Loucy (cell line): ENCODE measurements around the gene NCKAP5.

Experiments used
- H2AFZ ChIP-seq: fragments of 200-600 bp; sonication (generic); 2 replicates; pipeline ENCODE4 v1.6.0; 2016; ENCODE audit warnings: antibody characterized with exemption, mild to moderate bottlenecking, low read length, moderate library complexity
- H3F3A ChIP-seq: fragments of 200-600 bp; 2 replicates; pipeline ENCODE4 v1.6.0; 2016; ENCODE audit warnings: antibody characterized with exemption, low read depth, mild to moderate bottlenecking
- H3K27me3 ChIP-seq: fragments of 200-600 bp; sonication (generic); 2 replicates; pipeline ENCODE4 v1.6.1; 2014; ENCODE audit warnings: low read length, mild to moderate bottlenecking; ENCODE audit not compliant: insufficient read depth, poor library complexity, severe bottlenecking
- H3K36me3 ChIP-seq: fragments of 200-600 bp; sonication (generic); 2 replicates; pipeline ENCODE4 v1.6.1; 2016; ENCODE audit warnings: low read length; ENCODE audit not compliant: insufficient read depth
- H3K4me1 ChIP-seq: fragments of 200-600 bp; sonication (generic); 2 replicates; pipeline ENCODE4 v1.5.1; 2014; ENCODE audit warnings: low read length, mild to moderate bottlenecking; ENCODE audit not compliant: insufficient read depth, poor library complexity, severe bottlenecking
- H3K4me2 ChIP-seq: fragments of 200-600 bp; sonication (generic); 2 replicates; pipeline ENCODE4 v1.6.0; 2014; ENCODE audit warnings: antibody characterized with exemption, low read length, low read depth, mild to moderate bottlenecking; ENCODE audit not compliant: poor library complexity, severe bottlenecking
- H3K4me3 ChIP-seq: fragments of 200-600 bp; sonication (generic); 2 replicates; pipeline ENCODE4 v1.5.1; 2014; ENCODE audit warnings: low read length, mild to moderate bottlenecking, mixed read lengths; ENCODE audit not compliant: poor library complexity, severe bottlenecking
- H3K79me2 ChIP-seq: fragments of 200-600 bp; sonication (generic); 2 replicates; pipeline ENCODE4 v1.6.1; 2014; ENCODE audit warnings: low read length; ENCODE audit not compliant: insufficient read depth
- H3K9ac ChIP-seq: fragments of 200-600 bp; sonication (generic); 2 replicates; pipeline ENCODE4 v1.6.0; 2014; ENCODE audit warnings: mild to moderate bottlenecking, low read depth, low read length, moderate library complexity; ENCODE audit not compliant: poor library complexity, severe bottlenecking
- H3K9me2 ChIP-seq: fragments of 200-600 bp; sonication (generic); replicated peaks from 2 replicates; pipeline ENCODE4 v1.6.1; 2016; ENCODE audit warnings: low read depth, low read length, mixed read lengths
- H3K9me3 ChIP-seq: fragments of 200-600 bp; sonication (generic); 2 replicates; pipeline ENCODE4 v1.6.1; 2014; ENCODE audit warnings: mild to moderate bottlenecking, antibody characterized with exemption, low read length, low read depth; ENCODE audit not compliant: insufficient read depth
- H4K20me1 ChIP-seq: fragments of 200-600 bp; sonication (generic); 2 replicates; pipeline ENCODE4 v1.6.0; 2014; ENCODE audit warnings: antibody characterized with exemption, low read length, mild to moderate bottlenecking; ENCODE audit not compliant: insufficient read depth, poor library complexity, severe bottlenecking
- CTCF ChIP-seq: fragments of 200-600 bp; sonication (generic); conservative IDR thresholded peaks from 2 replicates; pipeline ENCODE4 v1.5.1; 2014; ENCODE audit warnings: mild to moderate bottlenecking, antibody characterized with exemption, low read length
- EZH2phosphoT487 ChIP-seq: fragments of 200-600 bp; IDR thresholded peaks from 2 replicates; pipeline ENCODE4 v1.6.1; 2018; ENCODE audit warnings: antibody characterized with exemption, mild to moderate bottlenecking, moderate library complexity, borderline replicate concordance

Gene NCKAP5

GRCh38 chr2:133080822-133081221 lies 487.4 kb downstream of the NCKAP5 start:
- Histone ChIP-seq H3K36me3 (no peaks in the 10 kb centered on the region), H3K79me2 (no peaks in the 10 kb centered on the region), H3K4me3 (no peak overlapping the region), H3K9ac (no peak overlapping the region), H3K4me2 (no peak overlapping the region), H3K9me3 (no peaks in the 10 kb centered on the region), H2AFZ (no peak overlapping the region), H3F3A (no peaks in the 10 kb centered on the region), H3K9me2 (no peaks in the 10 kb centered on the region), H4K20me1 (no peaks in the 10 kb centered on the region), H3K4me1 (no peaks in the 10 kb centered on the region), H3K27me3 (no peaks in the 10 kb centered on the region)
- TF ChIP-seq CTCF, result no peak
- no peak for TF ChIP-seq EZH2phosphoT487

- Histone ChIP-seq H3K4me3 (no peak overlapping the region), H4K20me1 (no peaks in the 10 kb centered on the region), H3F3A (no peaks in the 10 kb centered on the region), H3K9ac (no peak overlapping the region), H3K79me2 (no peaks in the 10 kb centered on the region), H3K4me1 (no peaks in the 10 kb centered on the region), H2AFZ (no peak overlapping the region), H3K9me2 (no peaks in the 10 kb centered on the region), H3K27me3 (no peaks in the 10 kb centered on the region), H3K36me3 (no peaks in the 10 kb centered on the region), H3K4me2 (no peak overlapping the region), H3K9me3 (no peaks in the 10 kb centered on the region)
- no peak for TF ChIP-seq CTCF
- no peak for TF ChIP-seq EZH2phosphoT487
These were observed 489.4 kb downstream of the NCKAP5 start for GRCh38 chr2:133078667-133079411.

GRCh38 chr2:133077269-133077822 lies 490.9 kb downstream of the NCKAP5 start:
- H3K79me2 ChIP-seq, result no peaks in the 10 kb centered on the region

More at GRCh38 chr2:133077269-133077822, 490.9 kb downstream of the NCKAP5 start:
- no peaks in the 10 kb centered on the region for H4K20me1 ChIP-seq
- no peaks in the 10 kb centered on the region for H3K9me2 ChIP-seq
- no peak overlapping the region for H3K9ac ChIP-seq
- TF ChIP-seq EZH2phosphoT487, result no peak
- TF ChIP-seq CTCF, result no peak
- no peak overlapping the region for H2AFZ ChIP-seq
- H3K4me3 ChIP-seq, result no peak overlapping the region
- H3K4me2 ChIP-seq, result no peak overlapping the region
- no peaks in the 10 kb centered on the region for H3F3A ChIP-seq
- no peaks in the 10 kb centered on the region for H3K9me3 ChIP-seq
- no peaks in the 10 kb centered on the region for H3K36me3 ChIP-seq
- H3K27me3 ChIP-seq, result no peaks in the 10 kb centered on the region
- H3K4me1 ChIP-seq, result no peaks in the 10 kb centered on the region
